Skin epidermis (tissue), 12 donors: ENCODE measurements around the gene TSNAX.
"Not testable (repeated sequence)": the region's sequence is repeated elsewhere in the genome, so short reads cannot be mapped to it uniquely, and the experiment has no call there.

Source experiments
- H3K27ac ChIP-seq, 21 experiments: fragments of 200-600 bp; sonication (generic) in 11 of 21; one replicate each; pipeline ENCODE4 v1.5.0; 2020; ENCODE audit warnings: mild to moderate bottlenecking in 3 of 21, inconsistent platforms in 2 of 21, moderate library complexity in 2 of 21
- H3K4me3 ChIP-seq, 7 experiments: fragments of 200-600 bp; sonication (generic) in 2 of 7; one replicate each; pipeline ENCODE4 v1.5.0; 2020; ENCODE audit warnings: inconsistent platforms in 2 of 7, mild to moderate bottlenecking in 2 of 7, moderate library complexity in 1 of 7

The TSNAX gene, protein sequence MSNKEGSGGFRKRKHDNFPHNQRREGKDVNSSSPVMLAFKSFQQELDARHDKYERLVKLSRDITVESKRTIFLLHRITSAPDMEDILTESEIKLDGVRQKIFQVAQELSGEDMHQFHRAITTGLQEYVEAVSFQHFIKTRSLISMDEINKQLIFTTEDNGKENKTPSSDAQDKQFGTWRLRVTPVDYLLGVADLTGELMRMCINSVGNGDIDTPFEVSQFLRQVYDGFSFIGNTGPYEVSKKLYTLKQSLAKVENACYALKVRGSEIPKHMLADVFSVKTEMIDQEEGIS

DNA sequence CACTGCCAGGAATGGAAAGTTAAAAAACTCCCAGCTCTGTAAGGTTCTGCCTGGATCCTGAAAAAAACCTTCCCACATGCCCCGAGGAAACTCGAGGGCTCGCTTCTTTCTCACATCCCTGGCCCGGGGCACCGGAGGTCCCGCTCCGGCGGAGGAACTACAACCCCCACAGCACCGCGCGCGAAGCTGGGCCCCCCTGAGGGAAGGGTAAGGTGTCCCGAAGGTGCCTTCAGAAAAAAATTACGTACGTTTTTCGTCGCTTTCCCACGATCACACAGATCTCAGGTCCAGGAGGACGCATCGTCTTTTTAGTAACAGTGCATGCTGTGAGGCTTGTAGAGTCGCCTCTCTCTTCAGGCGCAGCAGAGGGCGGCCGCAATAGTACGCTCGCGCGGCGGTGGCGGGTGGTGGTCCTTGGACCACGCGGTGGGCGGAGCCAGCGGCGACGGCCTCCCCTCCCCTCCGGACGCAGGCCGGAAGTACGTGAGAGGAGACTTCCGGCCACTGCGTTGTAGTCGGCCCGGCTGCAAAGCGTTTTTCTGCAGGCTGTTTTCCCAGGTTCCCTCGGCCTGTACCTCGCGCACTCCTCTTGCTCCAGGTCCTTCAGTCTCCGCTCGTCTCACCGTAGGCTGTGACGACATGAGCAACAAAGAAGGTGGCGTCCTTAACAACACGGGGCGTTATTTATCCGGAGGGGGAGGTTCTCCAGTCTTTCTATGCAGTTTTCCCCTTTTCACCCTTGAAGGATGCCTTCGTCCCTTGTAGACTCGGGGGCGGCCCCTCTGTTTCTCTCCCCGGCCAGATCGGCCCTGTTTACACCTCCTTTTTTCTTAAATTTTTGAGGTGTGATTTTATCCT lies at the start of gene TSNAX:
Gene TSNAX, plus strand, starts transcription at position 498 of the 858 bp plus-strand sequence. Its CDS starts 142 bp downstream, at position 640.
- peak within 1 kb of the TSS; percentile 61 to 78 (median 70) for H3K4me3 ChIP-seq
- H3K27ac ChIP-seq, result peak within 1 kb of the TSS in 20 of 21 experiments; percentile 80 to 96 (median 91)

DNA sequence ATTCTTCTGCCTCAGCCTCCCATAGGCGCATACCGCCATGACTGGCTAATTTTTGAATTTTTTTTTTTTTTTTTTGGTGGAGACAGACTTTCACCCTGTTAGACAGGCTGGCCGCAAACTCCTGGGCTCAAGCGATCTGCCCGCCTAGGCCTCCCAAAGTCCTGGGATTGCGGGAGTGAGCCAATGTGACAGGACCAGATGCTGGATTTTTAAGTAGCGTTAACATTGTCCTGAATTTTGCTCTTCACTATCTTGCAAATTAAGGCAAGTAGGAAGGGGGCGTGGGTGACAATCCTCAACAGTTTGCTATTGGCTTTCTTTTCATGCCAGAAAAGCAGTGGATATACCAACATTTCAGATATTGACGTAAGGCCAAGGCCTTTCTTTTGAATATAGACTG lies 49.7 kb upstream of the TSNAX start:
- Histone ChIP-seq H3K4me3 (no peak overlapping the region), H3K27ac (no peak overlapping the region)

DNA sequence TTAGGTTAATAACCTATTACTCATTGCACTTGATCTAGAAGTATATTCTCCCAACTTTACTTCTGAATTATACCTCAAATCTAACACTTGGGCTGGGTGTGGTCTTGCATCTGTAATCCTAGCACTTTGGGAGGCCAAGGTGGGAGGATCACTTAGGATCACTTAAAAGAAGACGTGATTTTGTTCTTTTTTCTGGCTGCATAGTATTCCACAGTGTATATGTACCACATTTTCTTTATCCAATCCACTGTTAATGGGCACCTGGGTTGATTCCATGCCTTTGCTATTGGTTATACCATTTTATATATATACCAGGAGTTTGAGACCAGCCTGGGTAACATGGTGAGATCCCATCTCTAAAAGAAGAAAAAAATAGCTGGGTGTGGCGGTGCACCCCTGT lies 48.5 kb upstream of the TSNAX start:
- no peak overlapping the region for H3K27ac ChIP-seq
- H3K4me3 ChIP-seq, result no peak overlapping the region

DNA sequence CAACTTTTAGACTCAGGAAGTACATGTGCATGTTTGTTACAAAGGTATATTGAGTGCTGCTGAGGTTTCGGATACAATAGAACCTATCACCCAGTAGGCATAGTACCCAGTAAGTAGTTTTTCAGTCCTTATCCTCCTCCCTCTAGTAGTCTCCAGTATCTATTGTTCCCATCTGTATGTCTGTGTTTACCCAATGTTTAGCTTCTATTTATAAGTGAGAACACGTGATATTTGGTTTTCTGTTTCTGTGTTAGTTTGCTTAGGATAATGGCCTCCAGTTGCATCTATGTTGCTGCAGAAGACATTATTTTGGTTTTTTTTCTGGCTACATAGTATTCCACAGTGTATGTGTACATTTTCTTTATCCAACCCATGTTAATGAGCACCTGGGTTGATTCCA lies 47.2 kb upstream of the TSNAX start:
- Histone ChIP-seq H3K4me3 (no peak overlapping the region), H3K27ac (no peak overlapping the region)

DNA sequence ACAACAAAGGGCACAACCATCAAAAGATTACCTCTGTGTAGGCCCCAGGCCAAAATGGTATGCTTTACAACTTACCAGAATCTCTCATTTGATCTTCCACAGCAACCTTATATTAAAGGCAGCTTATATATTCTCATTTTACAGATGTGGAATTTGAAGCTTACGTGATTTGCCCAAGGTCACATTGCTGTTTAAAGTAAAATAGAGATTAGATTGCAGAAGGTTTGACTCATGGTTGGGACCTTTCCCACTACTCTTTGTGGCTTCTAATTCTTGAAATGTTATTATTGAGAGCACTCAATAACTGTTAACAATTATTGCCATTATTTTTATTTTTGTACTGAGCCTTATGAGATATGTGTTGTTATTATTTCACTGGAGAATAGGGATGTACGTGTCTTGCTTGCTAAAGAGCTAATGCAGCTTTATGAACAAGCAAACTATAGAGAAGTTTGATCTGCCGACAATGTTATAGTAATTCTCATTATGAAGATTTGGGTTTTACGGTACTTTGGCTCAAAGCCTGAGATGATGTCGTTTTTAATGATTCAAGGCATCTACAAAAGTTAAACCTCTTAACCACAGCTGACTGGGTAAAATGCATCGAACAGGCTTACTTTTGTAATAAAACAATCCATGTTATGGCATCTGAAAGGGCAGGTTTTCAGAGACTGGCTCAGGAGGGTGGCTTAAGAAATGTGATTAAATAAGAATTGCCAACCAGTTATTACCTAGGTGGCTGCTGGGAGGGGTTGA lies 43.3 kb upstream of the TSNAX start:
- H3K27ac ChIP-seq, result no peak overlapping the region
- no peak overlapping the region for H3K4me3 ChIP-seq

DNA sequence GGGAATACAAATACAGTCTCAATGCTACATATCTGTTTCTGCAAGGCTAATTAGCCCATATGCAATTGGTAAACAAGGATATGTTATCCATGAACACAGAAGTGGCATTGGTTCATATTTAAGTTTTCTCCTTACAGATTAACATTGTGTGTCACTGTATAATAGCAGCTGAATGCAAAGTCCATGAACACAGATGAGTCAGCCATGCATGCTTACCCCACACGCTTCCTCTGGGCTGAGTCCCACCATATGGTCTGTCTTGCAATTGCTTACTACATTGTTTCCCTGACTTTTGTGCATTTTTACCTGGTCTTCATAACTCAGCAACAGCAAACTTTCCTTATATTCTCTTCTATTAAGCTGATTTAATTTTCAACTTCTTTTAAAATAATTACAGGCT lies 41.5 kb upstream of the TSNAX start:
- Histone ChIP-seq H3K4me3 (no peak overlapping the region), H3K27ac (no peak overlapping the region)

DNA sequence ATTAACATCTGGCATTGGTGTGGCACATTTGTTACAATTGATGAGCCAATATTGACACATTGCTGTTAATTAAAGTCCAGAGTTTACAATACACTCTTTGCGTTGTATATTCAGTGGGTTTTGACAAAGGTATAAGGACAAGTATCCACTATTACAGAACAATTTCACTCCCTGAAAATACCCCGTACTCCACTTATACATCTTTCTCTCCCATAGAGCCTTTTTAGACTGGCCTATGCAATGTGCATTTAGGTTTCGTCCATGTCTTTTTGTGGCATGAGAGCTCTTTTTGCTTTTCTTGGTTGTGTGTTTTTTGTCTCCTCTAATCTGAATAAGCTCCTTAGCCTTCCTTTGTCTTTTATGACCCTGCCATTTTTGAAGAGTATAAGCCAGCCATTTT lies 40.6 kb upstream of the TSNAX start:
- no peak overlapping the region for H3K27ac ChIP-seq
- H3K4me3 ChIP-seq, result no peak overlapping the region

DNA sequence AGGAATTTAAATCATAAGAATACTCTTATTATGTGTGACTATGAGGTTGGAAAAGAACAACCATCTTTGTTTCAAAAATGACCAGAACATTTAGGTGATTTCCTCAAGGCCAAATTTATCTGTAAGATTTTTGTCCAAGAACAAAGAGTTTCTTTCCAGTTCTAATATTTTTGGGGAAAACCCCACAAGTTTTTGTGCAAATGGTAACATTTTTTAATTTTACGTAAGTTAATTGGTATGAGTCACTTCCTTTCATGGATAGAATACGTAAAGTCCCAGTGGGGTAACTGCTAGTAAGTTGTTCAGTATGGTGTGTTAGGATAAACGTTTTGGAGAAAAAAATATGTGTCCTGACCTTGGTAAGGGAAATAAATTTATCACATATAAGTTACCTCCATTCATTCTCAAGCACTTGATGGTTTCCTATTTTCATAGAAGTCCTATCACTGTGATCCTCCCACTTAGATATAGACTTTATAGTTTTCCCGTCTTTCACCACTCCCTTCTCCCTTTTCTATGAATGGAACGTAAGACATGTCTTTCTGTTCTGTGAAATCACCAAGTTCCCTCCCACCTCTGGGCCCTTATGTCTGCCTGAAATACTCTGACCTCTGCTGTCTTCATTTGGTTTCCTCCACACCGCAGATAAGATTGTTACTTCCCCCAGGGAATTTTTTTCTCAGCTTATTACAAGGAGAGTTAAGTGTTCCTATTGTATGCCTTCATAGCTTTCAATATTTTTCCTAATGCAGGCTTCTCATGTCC lies 34.9 kb upstream of the TSNAX start:
- Histone ChIP-seq H3K4me3 (no peak overlapping the region), H3K27ac (peak overlapping the region in 1 of 21 experiments; percentile 31)

DNA sequence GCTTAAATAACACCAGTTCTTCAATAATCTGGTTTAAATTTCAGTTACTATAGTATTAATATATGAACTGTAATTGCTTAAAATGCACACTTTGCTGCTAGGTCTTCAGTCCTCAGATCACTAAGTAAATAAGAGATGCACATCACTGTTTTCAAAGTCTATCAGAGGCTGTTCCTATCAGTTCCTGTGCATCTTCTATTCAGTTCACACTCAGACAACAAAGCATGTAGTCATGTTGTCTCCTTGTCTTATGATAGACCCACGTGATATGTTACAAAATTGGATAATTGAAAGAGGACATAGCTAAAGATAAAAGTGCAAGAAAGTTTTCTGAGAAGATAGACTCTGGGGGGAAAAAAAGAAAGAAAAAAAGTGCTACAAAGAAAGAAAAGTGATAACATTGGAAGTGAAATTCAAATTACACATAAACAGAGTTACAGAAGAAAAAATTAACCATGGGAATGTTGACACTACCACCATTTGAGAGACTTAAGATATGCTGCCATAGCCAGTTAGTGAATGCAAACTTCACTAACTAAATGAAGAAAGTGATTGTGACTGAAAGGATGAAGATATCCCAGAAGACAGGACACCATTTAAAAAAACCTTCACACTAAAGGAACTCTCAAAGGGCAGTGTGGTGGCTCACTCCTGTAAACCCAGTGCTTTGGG lies 33.9 kb upstream of the TSNAX start:
- H3K27ac ChIP-seq, result no peak overlapping the region
- no peak overlapping the region for H3K4me3 ChIP-seq

DNA sequence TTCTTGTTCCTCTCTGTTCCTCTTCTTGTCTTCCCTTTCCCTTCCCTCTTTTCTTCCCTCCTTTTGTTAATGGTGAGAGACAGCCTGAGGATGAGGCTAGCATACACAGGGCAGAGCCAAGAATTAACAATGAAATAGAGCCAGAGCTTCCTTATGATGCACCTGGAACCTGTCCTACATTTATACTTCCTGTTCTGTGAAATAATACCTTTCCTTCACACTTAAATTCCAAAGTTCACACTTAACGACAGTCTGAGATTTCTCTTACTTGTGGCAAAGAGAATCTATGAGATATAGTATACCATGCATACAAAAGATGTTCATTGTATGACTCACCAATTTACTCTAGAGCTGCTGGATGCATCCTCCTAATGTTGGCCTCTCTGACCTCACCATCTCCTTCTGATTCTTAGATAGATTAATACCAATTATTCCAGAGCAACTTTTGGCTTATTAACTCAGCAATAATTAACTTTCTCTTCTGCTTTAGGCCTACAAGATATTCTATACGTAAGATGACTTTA lies 30.8 kb upstream of the TSNAX start:
- H3K4me3 ChIP-seq, result no peak overlapping the region
- no peak overlapping the region for H3K27ac ChIP-seq

DNA sequence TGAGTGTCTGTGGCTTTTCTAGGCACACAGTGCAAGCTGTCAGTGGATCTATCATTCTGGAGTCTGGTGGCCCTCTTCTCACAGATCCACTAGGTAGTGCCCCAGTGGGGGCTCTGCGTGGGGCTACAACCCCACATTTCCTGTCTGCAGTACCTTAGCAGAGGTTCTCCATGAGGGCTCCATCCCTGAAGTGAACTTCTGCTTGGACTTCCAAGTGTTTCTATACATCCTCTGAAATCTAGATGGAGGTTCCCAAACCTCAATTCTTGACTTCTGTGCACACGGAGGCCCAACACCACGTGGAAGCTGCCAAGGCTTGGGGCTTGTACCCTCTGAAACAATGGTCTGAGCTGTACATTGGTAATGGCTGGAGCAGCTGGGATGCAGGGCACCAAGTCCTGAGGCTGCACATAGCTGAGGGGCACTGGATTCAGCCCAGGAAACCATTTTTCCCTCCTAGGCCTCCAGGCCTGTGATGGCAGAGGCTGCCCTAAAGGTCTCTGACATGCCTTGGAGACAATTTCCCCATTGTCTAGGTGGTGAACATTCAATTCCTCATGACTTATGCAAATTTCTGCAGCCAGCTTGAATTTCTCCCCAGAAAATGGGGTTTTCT lies 29.2 kb upstream of the TSNAX start:
- no peak overlapping the region for H3K4me3 ChIP-seq
- H3K27ac ChIP-seq, result no peak overlapping the region

DNA sequence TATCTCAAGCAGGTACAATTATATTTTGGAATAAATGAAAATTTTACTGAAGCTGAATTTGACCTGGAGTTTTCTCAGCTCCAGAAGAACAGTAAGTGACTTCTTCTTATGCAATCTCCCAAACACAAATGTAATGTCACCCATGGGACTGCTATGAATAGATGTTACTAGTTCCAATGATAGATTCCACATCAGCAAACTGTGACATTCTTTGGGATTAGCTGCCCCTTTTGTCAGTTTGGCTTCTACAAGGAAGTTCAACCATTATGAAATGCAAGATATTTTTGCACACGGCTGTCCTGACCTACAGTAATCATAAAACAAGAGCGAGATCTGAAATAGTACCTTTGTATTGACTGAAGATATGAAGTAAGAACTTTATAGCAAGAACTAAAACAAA lies 27.8 kb upstream of the TSNAX start:
- no peak overlapping the region for H3K27ac ChIP-seq
- H3K4me3 ChIP-seq, result no peak overlapping the region

DNA sequence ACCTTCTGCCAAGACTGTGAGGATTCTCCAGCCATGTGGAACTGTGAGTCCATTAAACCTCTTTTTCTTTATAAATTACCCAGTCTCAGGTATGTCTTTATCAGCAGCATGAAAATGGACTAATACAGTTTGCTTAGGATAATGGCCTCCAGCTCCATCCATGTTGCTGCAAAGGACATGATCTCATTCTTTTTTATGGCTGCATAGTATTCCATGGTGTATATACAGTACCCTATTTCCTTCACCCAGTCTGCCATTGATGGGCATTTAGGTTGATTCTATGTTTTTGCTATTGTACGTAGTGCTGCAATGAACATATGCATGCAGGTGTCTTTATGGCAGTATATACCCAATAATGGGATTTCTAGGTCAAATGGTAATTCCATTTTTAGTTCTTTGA lies 25.3 kb upstream of the TSNAX start:
- H3K27ac ChIP-seq, H3K4me3 ChIP-seq: not testable (repeated sequence)

DNA sequence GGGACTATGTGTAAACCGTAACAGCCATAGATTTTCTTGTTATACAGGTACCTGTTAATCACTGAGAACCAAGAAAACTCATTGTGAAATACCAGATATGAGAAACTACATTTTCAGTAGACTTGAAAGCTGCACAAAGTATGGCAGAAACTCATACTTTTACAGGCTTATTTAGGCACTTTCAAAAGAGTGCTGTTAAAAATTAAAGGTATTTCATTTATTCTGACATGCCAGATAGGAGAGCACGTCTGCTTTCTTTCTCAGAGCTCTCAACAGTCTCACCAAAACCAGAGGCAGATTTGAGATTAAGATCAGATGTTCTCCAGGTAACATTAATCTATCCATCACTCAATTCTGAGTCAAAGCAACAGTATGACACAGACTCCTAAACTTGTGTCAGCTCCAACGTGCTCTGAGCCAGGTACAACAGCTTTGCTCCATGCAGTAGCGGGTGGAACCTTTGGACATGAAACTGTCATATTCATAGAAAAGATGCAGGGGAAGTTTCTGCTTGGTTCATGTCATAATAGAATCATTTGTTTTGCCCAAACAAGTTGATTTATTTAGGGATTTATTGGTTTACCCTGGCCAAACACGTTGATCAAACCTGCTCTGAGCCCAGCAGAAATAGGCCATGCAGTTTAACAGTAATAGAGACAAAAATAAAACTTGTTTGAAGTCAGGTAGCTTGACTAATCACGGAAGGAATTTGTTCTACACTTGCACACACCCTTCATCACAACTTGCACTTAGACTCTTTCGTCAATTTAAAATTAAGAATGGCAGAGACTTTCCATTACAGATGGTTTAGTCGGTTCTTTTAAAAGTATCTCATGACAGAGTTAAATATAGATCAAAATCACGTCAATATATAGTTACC lies 20.8 kb upstream of the TSNAX start:
- Histone ChIP-seq H3K4me3 (no peak overlapping the region), H3K27ac (peak overlapping the region in 3 of 21 experiments; percentile 40 to 80 (median 40))

DNA sequence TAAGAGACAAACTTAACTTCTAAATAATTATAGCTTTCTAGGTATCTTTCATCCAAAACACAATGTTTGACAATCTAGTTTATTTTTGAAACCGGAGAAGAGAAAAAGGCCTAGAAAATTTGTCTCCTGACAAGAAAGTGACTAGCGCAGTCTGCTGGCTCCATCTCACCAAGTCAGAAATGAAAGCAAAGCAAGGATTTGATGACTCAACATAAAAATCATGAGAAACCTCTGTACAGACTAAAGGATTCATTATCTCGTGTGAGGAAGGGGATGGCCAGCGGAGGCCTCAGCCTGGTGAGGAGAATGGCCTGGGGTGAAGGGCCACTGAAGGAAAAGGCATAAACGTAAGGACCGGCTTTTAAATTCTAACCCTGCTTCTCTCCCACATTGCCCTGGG lies 20.0 kb upstream of the TSNAX start:
- H3K4me3 ChIP-seq, result no peak overlapping the region
- H3K27ac ChIP-seq, result peak overlapping the region in 4 of 21 experiments; percentile 2 to 80 (median 40)

DNA sequence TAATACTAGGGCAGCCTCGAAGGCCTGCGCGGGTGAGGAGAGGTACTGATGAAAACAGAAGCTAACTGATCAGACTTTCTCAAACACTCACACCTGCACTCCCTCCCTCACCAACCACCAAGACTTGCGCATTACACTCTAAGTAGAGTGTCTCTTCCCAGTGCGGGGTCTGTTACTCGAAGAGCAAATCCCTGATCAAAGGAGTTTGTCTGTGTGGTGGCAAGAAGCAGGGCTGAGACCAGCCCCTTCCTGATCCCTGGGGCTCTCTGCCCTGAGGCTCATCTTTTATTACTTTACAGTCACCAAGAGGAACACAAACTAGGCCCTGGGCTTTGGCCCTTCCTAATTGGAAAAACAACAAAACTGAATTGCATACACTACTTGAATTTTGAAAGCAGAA lies 19.5 kb upstream of the TSNAX start:
- Histone ChIP-seq H3K27ac (peak overlapping the region in 4 of 21 experiments; percentile 2 to 80 (median 40)), H3K4me3 (no peak overlapping the region)

DNA sequence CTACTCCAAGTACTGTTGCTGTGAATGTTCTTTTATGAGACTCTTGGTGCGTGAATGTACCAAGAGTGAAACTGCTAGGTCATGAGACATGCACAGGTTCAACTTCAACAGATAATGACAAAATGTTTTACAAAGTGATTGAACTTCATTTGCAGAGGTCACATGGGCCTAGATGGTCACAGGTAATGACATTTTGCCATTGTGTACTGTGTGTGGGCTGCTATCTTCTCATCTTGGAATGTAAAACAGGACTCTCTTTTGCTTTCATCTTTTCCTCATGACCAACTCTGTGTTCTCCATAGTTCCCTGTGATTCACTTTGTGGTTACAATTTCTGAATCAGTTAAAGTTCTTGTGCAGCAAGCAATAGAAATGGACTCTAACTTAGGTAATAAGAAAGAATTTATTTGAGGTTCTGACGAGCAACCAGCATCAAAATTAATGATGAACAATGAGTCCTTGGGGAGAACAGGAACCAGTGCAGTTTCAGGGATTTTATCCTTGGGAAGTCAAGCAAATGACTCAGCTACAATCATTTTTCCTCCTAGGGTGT lies 16.2 kb upstream of the TSNAX start:
- H3K27ac ChIP-seq, result peak overlapping the region in 1 of 21 experiments; percentile 7
- no peak overlapping the region for H3K4me3 ChIP-seq
